ENCODE data around the gene METTL16. TPM values are rescaled to one million over a fixed set of nuclear protein-coding genes. Genes with fewer than 3 reads are reported as not detected.

The METTL16 gene
- total RNA-seq, 2 donors from 2014 or later: 12.9 to 24.1 TPM

DNA sequence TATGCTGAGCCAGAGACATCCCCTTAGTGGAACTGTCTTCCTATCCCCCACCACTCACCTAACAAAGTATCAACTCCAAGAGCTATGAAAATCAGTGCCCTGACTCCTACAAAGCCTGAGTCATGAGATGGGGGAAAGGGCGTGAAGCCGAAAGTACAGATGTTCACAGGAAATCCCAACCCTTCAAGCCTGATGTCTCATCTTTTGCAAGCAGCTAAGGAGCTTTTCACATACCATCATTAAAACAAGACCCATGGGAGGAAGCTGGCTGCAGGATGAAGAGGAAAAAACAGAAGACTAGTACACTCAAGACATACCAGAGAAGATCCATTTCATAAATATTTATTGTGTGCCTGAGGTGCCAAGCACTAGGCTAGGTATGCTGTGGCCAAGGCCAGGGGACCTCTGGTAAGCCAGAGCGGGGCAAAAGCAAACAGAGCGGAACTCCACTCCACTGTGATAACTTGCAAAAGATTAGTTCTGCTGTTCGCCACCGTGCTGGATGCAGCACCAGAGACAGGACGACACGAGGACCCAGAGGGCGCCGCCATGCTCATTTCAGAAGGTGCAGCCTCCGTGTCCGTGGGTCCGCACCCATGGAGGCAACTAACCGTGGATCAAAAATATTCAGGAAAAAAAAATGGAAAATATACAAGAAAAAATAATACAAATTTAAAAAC is 106.3 kb downstream of the METTL16 start:
- WGBS, 2 donors: 44 to 47% methylated on average over 14 of the region's 14 CpGs
- ATAC-seq (no peak), DNase-seq (no peak)
- no peak overlapping the region for H3K4me3 ChIP-seq
- H3K27ac ChIP-seq: peak overlapping the region in 3 of 4 donors; percentile 30 to 77 (median 70)
- TF ChIP-seq, protein P1, sequence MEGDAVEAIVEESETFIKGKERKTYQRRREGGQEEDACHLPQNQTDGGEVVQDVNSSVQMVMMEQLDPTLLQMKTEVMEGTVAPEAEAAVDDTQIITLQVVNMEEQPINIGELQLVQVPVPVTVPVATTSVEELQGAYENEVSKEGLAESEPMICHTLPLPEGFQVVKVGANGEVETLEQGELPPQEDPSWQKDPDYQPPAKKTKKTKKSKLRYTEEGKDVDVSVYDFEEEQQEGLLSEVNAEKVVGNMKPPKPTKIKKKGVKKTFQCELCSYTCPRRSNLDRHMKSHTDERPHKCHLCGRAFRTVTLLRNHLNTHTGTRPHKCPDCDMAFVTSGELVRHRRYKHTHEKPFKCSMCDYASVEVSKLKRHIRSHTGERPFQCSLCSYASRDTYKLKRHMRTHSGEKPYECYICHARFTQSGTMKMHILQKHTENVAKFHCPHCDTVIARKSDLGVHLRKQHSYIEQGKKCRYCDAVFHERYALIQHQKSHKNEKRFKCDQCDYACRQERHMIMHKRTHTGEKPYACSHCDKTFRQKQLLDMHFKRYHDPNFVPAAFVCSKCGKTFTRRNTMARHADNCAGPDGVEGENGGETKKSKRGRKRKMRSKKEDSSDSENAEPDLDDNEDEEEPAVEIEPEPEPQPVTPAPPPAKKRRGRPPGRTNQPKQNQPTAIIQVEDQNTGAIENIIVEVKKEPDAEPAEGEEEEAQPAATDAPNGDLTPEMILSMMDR (IDR thresholded peaks at IDR 0.05): no peak
- no peak for TF ChIP-seq POLR2A (IDR thresholded peaks at IDR 0.05)
- intact Hi-C loops (cut with DNase I): no loop called here
- H3K27me3 ChIP-seq: no peaks in the 10 kb centered on the region
- H3K4me1 ChIP-seq: peaks cover 48% of the 10 kb centered on the region
- H3K9me3 ChIP-seq: no peaks in the 10 kb centered on the region
- no peaks in the 10 kb centered on the region for H3K36me3 ChIP-seq (replicated peaks in 1 of 2; ENCODE audit: insufficient read depth in 1 of 2, low read depth in 2 of 2)

GRCh38 chr17:2403044-2403443 is 108.6 kb downstream of the METTL16 start:
- intact Hi-C loops (cut with DNase I): no loop called here
- no peak for DNase-seq

DNA sequence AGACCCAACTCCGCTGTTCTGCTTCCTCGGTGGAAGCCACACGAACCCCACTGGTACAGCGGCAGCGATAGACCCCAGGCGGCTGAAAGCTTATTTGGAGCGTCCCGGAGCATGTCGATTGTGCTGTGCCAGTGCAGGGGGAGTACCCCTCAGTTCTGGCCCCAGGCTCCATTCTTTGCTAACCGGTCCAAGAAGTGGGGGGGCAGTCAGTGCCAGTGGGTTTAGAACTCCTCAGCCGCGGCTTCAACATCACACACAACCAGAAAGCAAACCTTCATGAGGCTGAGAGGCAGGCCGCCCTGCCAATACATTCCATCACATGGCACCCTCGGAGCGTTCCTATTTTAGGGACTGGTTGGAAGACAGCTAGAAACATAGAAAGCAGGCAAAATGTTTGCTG is 109.1 kb downstream of the METTL16 start:
- H3K27ac ChIP-seq: peak overlapping the region; percentile 93 to 100 (median 98)
- H3K36me3 ChIP-seq (replicated peaks in 1 of 2; ENCODE audit: insufficient read depth in 1 of 2, low read depth in 2 of 2): no peaks in the 10 kb centered on the region
- H3K4me1 ChIP-seq: peaks cover 65% of the 10 kb centered on the region
- WGBS, 2 donors: 26 to 29% methylated on average over 11 to 15 of the region's 15 CpGs
- ATAC-seq (no peak), DNase-seq (peak in 1 of 4 donors; percentile 19)
- no peaks in the 10 kb centered on the region for H3K9me3 ChIP-seq
- TF ChIP-seq POLR2A (IDR thresholded peaks at IDR 0.05): no peak
- no peaks in the 10 kb centered on the region for H3K27me3 ChIP-seq
- intact Hi-C loops (cut with DNase I): no loop called here
- H3K4me3 ChIP-seq: no peak overlapping the region

More at GRCh38 chr17:2403044-2403443, 108.6 kb downstream of the METTL16 start:
- no peak for ATAC-seq
- WGBS, 2 donors: 89 to 90% methylated on average over 4 of the region's 4 CpGs
- TF ChIP-seq POLR2A (IDR thresholded peaks at IDR 0.05): no peak
- TF ChIP-seq, protein P1 (IDR thresholded peaks at IDR 0.05): no peak
- no peak overlapping the region for H3K27ac ChIP-seq
- H3K36me3 ChIP-seq (replicated peaks in 1 of 2; ENCODE audit: insufficient read depth in 1 of 2, low read depth in 2 of 2): no peaks in the 10 kb centered on the region
- no peak overlapping the region for H3K4me3 ChIP-seq
- no peaks in the 10 kb centered on the region for H3K27me3 ChIP-seq
- H3K4me1 ChIP-seq: peaks cover 60% of the 10 kb centered on the region
- H3K9me3 ChIP-seq: no peaks in the 10 kb centered on the region

GRCh38 chr17:2401426-2402221 is 110.1 kb downstream of the METTL16 start:
- 0 to 1% methylated on average over 20 to 67 of the region's 72 CpGs for WGBS, 2 donors
- peaks cover 71% of the 10 kb centered on the region for H3K4me1 ChIP-seq
- H3K36me3 ChIP-seq (replicated peaks in 1 of 2; ENCODE audit: insufficient read depth in 1 of 2, low read depth in 2 of 2): no peaks in the 10 kb centered on the region
- no peaks in the 10 kb centered on the region for H3K27me3 ChIP-seq
- no peaks in the 10 kb centered on the region for H3K9me3 ChIP-seq
- peak overlapping the region in 1 of 2 donors; percentile 11 for H3K4me3 ChIP-seq
- peak in 2 of 3 donors; percentile 24 to 40 for TF ChIP-seq POLR2A (IDR thresholded peaks at IDR 0.05)
- TF ChIP-seq, protein P1 (IDR thresholded peaks at IDR 0.05): peak in 3 of 7 experiments; percentile 1 to 31 (median 9)
- peak; percentile 100 for DNase-seq
- peak; percentile 67 for ATAC-seq
- peak overlapping the region; percentile 93 to 100 (median 98) for H3K27ac ChIP-seq
- intact Hi-C loops (cut with DNase I): no loop called here

DNA sequence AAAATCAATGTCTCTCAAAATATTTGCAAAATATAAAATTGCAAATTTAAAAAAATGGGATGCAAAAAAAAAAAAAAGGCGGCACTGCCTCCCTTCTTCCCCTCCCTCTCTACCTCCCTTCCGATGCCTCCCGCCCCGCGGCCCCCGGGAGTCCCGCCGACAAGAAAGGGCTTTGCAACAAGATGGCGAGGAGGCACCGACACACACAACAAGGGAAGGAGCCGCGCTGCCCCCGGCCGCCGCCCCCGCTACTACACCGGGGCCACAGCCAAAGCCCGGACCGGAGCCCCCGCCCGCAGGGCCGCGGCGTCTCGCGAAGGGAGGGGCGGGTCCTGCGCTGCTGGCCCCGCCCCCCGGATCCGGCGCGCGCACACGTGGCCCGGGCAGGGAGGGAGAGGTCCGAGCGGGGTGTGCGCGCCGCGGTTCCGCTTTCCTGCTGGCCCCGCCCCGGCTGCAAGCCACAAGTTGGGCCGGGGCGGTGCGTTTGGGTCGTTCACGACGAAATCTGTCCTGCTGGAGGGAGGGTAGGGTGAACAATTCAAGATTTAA is 110.7 kb downstream of the METTL16 start, which contains the start of gene MNT:
MNT (minus strand) TSS at position 184 of the 549 bp plus-strand sequence. CDS start 348 bp downstream, outside the sequence.
- H3K4me3 ChIP-seq: peak within 1 kb of the TSS; percentile 56 to 70
- no peaks in the 10 kb centered on the region for H3K36me3 ChIP-seq (replicated peaks in 1 of 2; ENCODE audit: insufficient read depth in 1 of 2, low read depth in 2 of 2)
- H3K4me1 ChIP-seq: peaks cover 71% of the 10 kb centered on the region
- TF ChIP-seq, protein P1 (IDR thresholded peaks at IDR 0.05): peak in 3 of 7 experiments; percentile 19 to 34 (median 33)
- TF ChIP-seq POLR2A (IDR thresholded peaks at IDR 0.05): peak; percentile 66 to 74 (median 67)
- H3K9me3 ChIP-seq: no peaks in the 10 kb centered on the region
- intact Hi-C loops (cut with DNase I): no loop called here
- H3K27ac ChIP-seq: peak within 1 kb of the TSS; percentile 93 to 100 (median 98)
- WGBS, 2 donors: 0 to 1% methylated on average over 24 to 31 of the region's 51 CpGs
- DNase-seq: peak; percentile 92 to 96 (median 95)
- ATAC-seq: peak; percentile 57
- no peaks in the 10 kb centered on the region for H3K27me3 ChIP-seq
